ENCODE results near the gene RNASE1.

- TF ChIP-seq CTCF (IDR thresholded peaks at IDR 0.05) (no peak), EZH2 (IDR thresholded peaks at IDR 0.05) (no peak), EZH2phosphoT487 (IDR thresholded peaks at IDR 0.05) (no peak)
Measured at GRCh38 chr14:20755037-20755436, 47.6 kb downstream of the RNASE1 start.
